Stimulated activated naive B cell treated with anti-CD40 and anti-IgM and Interleukin-4, amounts not matched to agents 10 μg/mL and 1 μg/mL and 100 μg/mL, for 72 hours (primary cell): Measurements from ENCODE around the gene SHB.

Source experiments
- ATAC-seq, 2 donors: fragments of 150-1000 bp; cut with Tn5 transposase; replicated peaks; 2 replicates each; pipeline ENCODE4 v1.10.0; 2021; ENCODE audit warnings: moderate library complexity in 1 of 2
- DNase-seq: peaks from one replicate; pipeline ENCODE4 v3.0.0; 2021
- H3K27ac Mint-ChIP-seq: one replicate; pipeline ENCODE4 v1.8.0; 2022; ENCODE audit warnings: mild to moderate bottlenecking, mixed read lengths
- H3K27me3 Mint-ChIP-seq, 2 donors: one replicate each; pipeline ENCODE4 v1.8.0; 2022; ENCODE audit warnings: mixed read lengths in 2 of 2
- H3K36me3 Mint-ChIP-seq, 2 donors: one replicate each; pipeline ENCODE4 v1.8.0; 2022; ENCODE audit warnings: mixed read lengths in 2 of 2, mild to moderate bottlenecking in 1 of 2
- H3K4me1 Mint-ChIP-seq, 2 donors: one replicate each; pipeline ENCODE4 v1.8.0; 2022; ENCODE audit warnings: mixed read lengths in 2 of 2, mild to moderate bottlenecking in 1 of 2
- H3K4me3 Mint-ChIP-seq, 2 donors: one replicate each; pipeline ENCODE4 v1.8.0; 2022; ENCODE audit warnings: mild to moderate bottlenecking in 2 of 2, mixed read lengths in 2 of 2, moderate library complexity in 1 of 2
- H3K9me3 Mint-ChIP-seq, 2 donors: one replicate each; pipeline ENCODE4 v1.8.0; 2022; ENCODE audit warnings: mixed read lengths in 2 of 2, mild to moderate bottlenecking in 1 of 2

Gene SHB

GRCh38 chr9:37873955-37874354 is 195.1 kb downstream of the SHB start:
- Mint-ChIP-seq H3K27me3 (no peaks in the 10 kb centered on the region), H3K4me3 (no peak overlapping the region), H3K9me3 (peaks cover 0 to 4% of the 10 kb centered on the region in 2 donors), H3K4me1 (no peaks in the 10 kb centered on the region), H3K36me3 (peaks cover 14 to 27% of the 10 kb centered on the region in 2 donors), H3K27ac (no peak overlapping the region)
- DNase-seq (no peak), ATAC-seq (no peak)

GRCh38 chr9:37870799-37871176 is 198.2 kb downstream of the SHB start:
- H3K27ac Mint-ChIP-seq = no peak overlapping the region
- no peaks in the 10 kb centered on the region for H3K27me3 Mint-ChIP-seq
- no peaks in the 10 kb centered on the region for H3K4me1 Mint-ChIP-seq
- DNase-seq (no peak), ATAC-seq (no peak)
- H3K36me3 Mint-ChIP-seq = peaks cover under 1 to 7% of the 10 kb centered on the region in 2 donors
- H3K9me3 Mint-ChIP-seq = no peaks in the 10 kb centered on the region
- no peak overlapping the region for H3K4me3 Mint-ChIP-seq

- H3K4me3 Mint-ChIP-seq = no peak overlapping the region
- DNase-seq = no peak
- H3K27me3 Mint-ChIP-seq = no peaks in the 10 kb centered on the region
- ATAC-seq = no peak
- H3K27ac Mint-ChIP-seq = no peak overlapping the region
- H3K4me1 Mint-ChIP-seq = no peaks in the 10 kb centered on the region
- no peaks in the 10 kb centered on the region for H3K9me3 Mint-ChIP-seq
- peaks cover 0 to 4% of the 10 kb centered on the region in 2 donors for H3K36me3 Mint-ChIP-seq
Measured at GRCh38 chr9:37870081-37870798, 198.8 kb downstream of the SHB start.
